Activated naive CD8-positive, alpha-beta T cell (primary cell): Measurements from ENCODE around the gene CFAP100.

Experiments
- H3K27ac Mint-ChIP-seq: one replicate; pipeline ENCODE4 v1.8.0; 2021; ENCODE audit warnings: mixed read lengths
- H3K27me3 Mint-ChIP-seq: one replicate; pipeline ENCODE4 v1.8.0; 2021; ENCODE audit warnings: mixed read lengths
- H3K36me3 Mint-ChIP-seq: one replicate; pipeline ENCODE4 v1.8.0; 2021; ENCODE audit warnings: mixed read lengths
- H3K4me1 Mint-ChIP-seq: one replicate; pipeline ENCODE4 v1.8.0; 2021; ENCODE audit warnings: low read depth, mixed read lengths
- H3K4me3 Mint-ChIP-seq: one replicate; pipeline ENCODE4 v1.8.0; 2021; ENCODE audit warnings: mild to moderate bottlenecking, mixed read lengths
- H3K9me3 Mint-ChIP-seq: one replicate; pipeline ENCODE4 v1.8.0; 2021; ENCODE audit warnings: low read depth, mixed read lengths

CFAP100 gene

GRCh38 chr3:126442094-126442855 lies 47.6 kb downstream of the CFAP100 start:
- no peak overlapping the region for H3K4me3 Mint-ChIP-seq
- H3K9me3 Mint-ChIP-seq: no peaks in the 10 kb centered on the region
- no peaks in the 10 kb centered on the region for H3K27me3 Mint-ChIP-seq
- H3K27ac Mint-ChIP-seq: no peak overlapping the region
- H3K4me1 Mint-ChIP-seq: peaks cover 4% of the 10 kb centered on the region
- peaks cover 4% of the 10 kb centered on the region for H3K36me3 Mint-ChIP-seq

GRCh38 chr3:126442856-126443242 lies 48.1 kb downstream of the CFAP100 start:
- H3K36me3 Mint-ChIP-seq: peaks cover 2% of the 10 kb centered on the region
- H3K27me3 Mint-ChIP-seq: no peaks in the 10 kb centered on the region
- no peaks in the 10 kb centered on the region for H3K9me3 Mint-ChIP-seq
- peaks cover 4% of the 10 kb centered on the region for H3K4me1 Mint-ChIP-seq
- no peak overlapping the region for H3K27ac Mint-ChIP-seq
- H3K4me3 Mint-ChIP-seq: no peak overlapping the region

GRCh38 chr3:126445506-126445905 lies 50.8 kb downstream of the CFAP100 start:
- peaks cover 2% of the 10 kb centered on the region for H3K36me3 Mint-ChIP-seq
- H3K4me3 Mint-ChIP-seq: no peak overlapping the region
- H3K4me1 Mint-ChIP-seq: peaks cover 4% of the 10 kb centered on the region
- no peaks in the 10 kb centered on the region for H3K27me3 Mint-ChIP-seq
- no peak overlapping the region for H3K27ac Mint-ChIP-seq
- H3K9me3 Mint-ChIP-seq: no peaks in the 10 kb centered on the region

- H3K4me1 Mint-ChIP-seq: peaks cover 4% of the 10 kb centered on the region
- no peak overlapping the region for H3K4me3 Mint-ChIP-seq
- no peaks in the 10 kb centered on the region for H3K27me3 Mint-ChIP-seq
- H3K27ac Mint-ChIP-seq: no peak overlapping the region
- H3K36me3 Mint-ChIP-seq: peaks cover 2% of the 10 kb centered on the region
- no peaks in the 10 kb centered on the region for H3K9me3 Mint-ChIP-seq
Measured at GRCh38 chr3:126446301-126446700, 51.6 kb downstream of the CFAP100 start.

- H3K4me3 Mint-ChIP-seq: no peak overlapping the region
- peaks cover 4% of the 10 kb centered on the region for H3K4me1 Mint-ChIP-seq
- peaks cover 6% of the 10 kb centered on the region for H3K36me3 Mint-ChIP-seq
- H3K27ac Mint-ChIP-seq: no peak overlapping the region
- no peaks in the 10 kb centered on the region for H3K9me3 Mint-ChIP-seq
- H3K27me3 Mint-ChIP-seq: no peaks in the 10 kb centered on the region
Measured at GRCh38 chr3:126446791-126447190, 52.1 kb downstream of the CFAP100 start.

- peaks cover 4% of the 10 kb centered on the region for H3K4me1 Mint-ChIP-seq
- no peak overlapping the region for H3K27ac Mint-ChIP-seq
- no peaks in the 10 kb centered on the region for H3K9me3 Mint-ChIP-seq
- H3K4me3 Mint-ChIP-seq: no peak overlapping the region
- H3K36me3 Mint-ChIP-seq: peaks cover 6% of the 10 kb centered on the region
- no peaks in the 10 kb centered on the region for H3K27me3 Mint-ChIP-seq
Measured at GRCh38 chr3:126447456-126448106, 52.9 kb downstream of the CFAP100 start.

GRCh38 chr3:126448136-126448892 lies 53.6 kb downstream of the CFAP100 start:
- H3K27me3 Mint-ChIP-seq: no peaks in the 10 kb centered on the region
- H3K27ac Mint-ChIP-seq: no peak overlapping the region
- H3K4me1 Mint-ChIP-seq: peaks cover 4% of the 10 kb centered on the region
- no peak overlapping the region for H3K4me3 Mint-ChIP-seq
- H3K36me3 Mint-ChIP-seq: peaks cover 4% of the 10 kb centered on the region
- no peaks in the 10 kb centered on the region for H3K9me3 Mint-ChIP-seq

GRCh38 chr3:126448893-126449180 lies 54.1 kb downstream of the CFAP100 start:
- H3K4me1 Mint-ChIP-seq: peaks cover 4% of the 10 kb centered on the region
- H3K36me3 Mint-ChIP-seq: peaks cover 4% of the 10 kb centered on the region
- no peak overlapping the region for H3K4me3 Mint-ChIP-seq
- H3K27me3 Mint-ChIP-seq: no peaks in the 10 kb centered on the region
- H3K9me3 Mint-ChIP-seq: no peaks in the 10 kb centered on the region
- no peak overlapping the region for H3K27ac Mint-ChIP-seq

- Mint-ChIP-seq H3K4me1 (peaks cover 6% of the 10 kb centered on the region), H3K4me3 (no peak overlapping the region), H3K9me3 (no peaks in the 10 kb centered on the region), H3K27ac (no peak overlapping the region), H3K36me3 (peaks cover 8% of the 10 kb centered on the region), H3K27me3 (no peaks in the 10 kb centered on the region)
Measured at GRCh38 chr3:126449621-126450051, 54.9 kb downstream of the CFAP100 start.

- H3K9me3 Mint-ChIP-seq: no peaks in the 10 kb centered on the region
- H3K4me3 Mint-ChIP-seq: no peak overlapping the region
- no peaks in the 10 kb centered on the region for H3K27me3 Mint-ChIP-seq
- no peak overlapping the region for H3K27ac Mint-ChIP-seq
- H3K36me3 Mint-ChIP-seq: peaks cover 8% of the 10 kb centered on the region
- H3K4me1 Mint-ChIP-seq: peaks cover 7% of the 10 kb centered on the region
Measured at GRCh38 chr3:126450219-126450618, 55.5 kb downstream of the CFAP100 start.

- Mint-ChIP-seq H3K9me3 (no peaks in the 10 kb centered on the region), H3K27me3 (no peaks in the 10 kb centered on the region), H3K36me3 (peaks cover 8% of the 10 kb centered on the region), H3K27ac (no peak overlapping the region), H3K4me1 (peaks cover 9% of the 10 kb centered on the region), H3K4me3 (no peak overlapping the region)
Measured at GRCh38 chr3:126450744-126451143, 56.0 kb downstream of the CFAP100 start.

GRCh38 chr3:126451511-126451910 lies 56.8 kb downstream of the CFAP100 start:
- Mint-ChIP-seq H3K27ac (no peak overlapping the region), H3K27me3 (no peaks in the 10 kb centered on the region), H3K36me3 (peaks cover 8% of the 10 kb centered on the region), H3K9me3 (no peaks in the 10 kb centered on the region), H3K4me3 (no peak overlapping the region), H3K4me1 (peaks cover 7% of the 10 kb centered on the region)

GRCh38 chr3:126452213-126452612 lies 57.5 kb downstream of the CFAP100 start:
- Mint-ChIP-seq H3K36me3 (peaks cover 8% of the 10 kb centered on the region), H3K27me3 (no peaks in the 10 kb centered on the region), H3K27ac (no peak overlapping the region), H3K4me3 (no peak overlapping the region), H3K9me3 (no peaks in the 10 kb centered on the region), H3K4me1 (peaks cover 8% of the 10 kb centered on the region)

GRCh38 chr3:126454025-126454424 lies 59.3 kb downstream of the CFAP100 start:
- Mint-ChIP-seq H3K4me3 (no peak overlapping the region), H3K36me3 (peaks cover 8% of the 10 kb centered on the region), H3K27ac (no peak overlapping the region), H3K9me3 (no peaks in the 10 kb centered on the region), H3K27me3 (no peaks in the 10 kb centered on the region), H3K4me1 (peaks cover 8% of the 10 kb centered on the region)

GRCh38 chr3:126454437-126455198 lies 59.9 kb downstream of the CFAP100 start:
- Mint-ChIP-seq H3K36me3 (peaks cover 8% of the 10 kb centered on the region), H3K27ac (no peak overlapping the region), H3K9me3 (no peaks in the 10 kb centered on the region), H3K4me3 (no peak overlapping the region), H3K27me3 (no peaks in the 10 kb centered on the region), H3K4me1 (peaks cover 11% of the 10 kb centered on the region)
